ENCODE data around the gene DAPK1.

The DAPK1 gene

GRCh38 chr9:87588339-87588738, 90.7 kb downstream of the DAPK1 start:
- Histone ChIP-seq H3K9me2 (replicated peaks; ENCODE audit: control insufficient read depth, low read length) (no peaks in the 10 kb centered on the region), H3K4me3 (ENCODE audit: low read length) (no peak overlapping the region), H3K4me2 (ENCODE audit: low read length) (no peak overlapping the region), H3K36me3 (ENCODE audit: control insufficient read depth, low read length) (no peaks in the 10 kb centered on the region), H4K20me1 (ENCODE audit: control insufficient read depth, insufficient read depth, low read depth, low read length) (no peaks in the 10 kb centered on the region), H3K27me3 (ENCODE audit: control insufficient read depth, low read length) (no peaks in the 10 kb centered on the region), H3K79me2 (ENCODE audit: control insufficient read depth, low read length) (no peaks in the 10 kb centered on the region), H3F3A (ENCODE audit: control insufficient read depth, insufficient read depth) (no peaks in the 10 kb centered on the region), H3K27ac (ENCODE audit: low read depth, low read length) (no peak overlapping the region), H3K4me1 (ENCODE audit: control insufficient read depth, low read length) (no peaks in the 10 kb centered on the region), H3K9me3 (ENCODE audit: control insufficient read depth, insufficient read depth, low read length) (no peaks in the 10 kb centered on the region)
- TF ChIP-seq CTCF (IDR thresholded peaks at IDR 0.05; ENCODE audit: low read depth, low read length, poor library complexity, severe bottlenecking) = no peak

- Histone ChIP-seq H3K4me1 (ENCODE audit: control insufficient read depth, low read length) (no peaks in the 10 kb centered on the region), H3K27me3 (ENCODE audit: control insufficient read depth, low read length) (no peaks in the 10 kb centered on the region), H3K4me3 (ENCODE audit: low read length) (no peak overlapping the region), H3F3A (ENCODE audit: control insufficient read depth, insufficient read depth) (no peaks in the 10 kb centered on the region), H3K9me2 (replicated peaks; ENCODE audit: control insufficient read depth, low read length) (no peaks in the 10 kb centered on the region), H4K20me1 (ENCODE audit: control insufficient read depth, insufficient read depth, low read depth, low read length) (no peaks in the 10 kb centered on the region), H3K36me3 (ENCODE audit: control insufficient read depth, low read length) (no peaks in the 10 kb centered on the region), H3K4me2 (ENCODE audit: low read length) (no peak overlapping the region), H3K27ac (ENCODE audit: low read depth, low read length) (no peak overlapping the region), H3K9me3 (ENCODE audit: control insufficient read depth, insufficient read depth, low read length) (no peaks in the 10 kb centered on the region), H3K79me2 (ENCODE audit: control insufficient read depth, low read length) (no peaks in the 10 kb centered on the region)
- TF ChIP-seq CTCF (IDR thresholded peaks at IDR 0.05; ENCODE audit: low read depth, low read length, poor library complexity, severe bottlenecking) (no peak), EZH2phosphoT487 (IDR thresholded peaks at IDR 0.05; ENCODE audit: borderline replicate concordance, low read length) (no peak)
Measured at GRCh38 chr9:87590996-87591395, 93.3 kb downstream of the DAPK1 start.

GRCh38 chr9:87592554-87593358, 95.1 kb downstream of the DAPK1 start:
- no peaks in the 10 kb centered on the region for H4K20me1 ChIP-seq (ENCODE audit: control insufficient read depth, insufficient read depth, low read depth, low read length)
- H3K27me3 ChIP-seq (ENCODE audit: control insufficient read depth, low read length) = no peaks in the 10 kb centered on the region
- no peaks in the 10 kb centered on the region for H3K9me2 ChIP-seq (replicated peaks; ENCODE audit: control insufficient read depth, low read length)
- no peaks in the 10 kb centered on the region for H3F3A ChIP-seq (ENCODE audit: control insufficient read depth, insufficient read depth)
- no peak overlapping the region for H3K4me3 ChIP-seq (ENCODE audit: low read length)
- TF ChIP-seq CTCF (IDR thresholded peaks at IDR 0.05; ENCODE audit: low read depth, low read length, poor library complexity, severe bottlenecking) (no peak), EZH2phosphoT487 (IDR thresholded peaks at IDR 0.05; ENCODE audit: borderline replicate concordance, low read length) (no peak)
- H3K27ac ChIP-seq (ENCODE audit: low read depth, low read length) = no peak overlapping the region
- H3K36me3 ChIP-seq (ENCODE audit: control insufficient read depth, low read length) = no peaks in the 10 kb centered on the region
- H3K4me2 ChIP-seq (ENCODE audit: low read length) = no peak overlapping the region
- H3K9me3 ChIP-seq (ENCODE audit: control insufficient read depth, insufficient read depth, low read length) = no peaks in the 10 kb centered on the region
- no peaks in the 10 kb centered on the region for H3K4me1 ChIP-seq (ENCODE audit: control insufficient read depth, low read length)
- no peaks in the 10 kb centered on the region for H3K79me2 ChIP-seq (ENCODE audit: control insufficient read depth, low read length)
